ENCODE measurements around the gene SLC37A1. TPM values are rescaled to one million over a fixed set of nuclear protein-coding genes. Genes with fewer than 3 reads are reported as not detected.

The SLC37A1 gene
- total and polyA plus RNA-seq, 4 donors = 2.0 to 7.2 (median 4.3) TPM

DNA sequence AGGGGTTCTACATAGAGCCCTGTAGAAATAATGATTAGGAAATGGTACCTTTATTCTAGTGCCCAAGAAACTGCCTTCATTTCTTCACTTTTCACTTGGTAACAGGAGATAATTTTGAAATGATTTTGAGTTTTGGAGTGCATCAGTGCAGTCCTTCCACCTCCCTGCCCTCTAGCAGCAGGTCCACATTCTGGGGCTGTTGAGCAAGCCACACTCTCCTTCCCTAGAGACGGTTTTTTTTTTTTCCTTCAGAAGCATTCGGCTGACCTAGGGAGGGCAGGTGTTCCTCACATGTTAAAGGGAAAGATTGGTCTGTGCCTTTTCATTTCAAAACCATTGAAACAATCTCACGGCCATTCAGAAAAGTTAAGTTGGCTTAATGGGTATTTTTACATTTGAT lies 39.8 kb downstream of the SLC37A1 start:
- H3K36me3 ChIP-seq (ENCODE audit: control insufficient read depth in 4 of 4, insufficient read depth in 3 of 4, low read depth in 1 of 4, low read length in 3 of 4) = peaks cover 0 to 3% (median 2%) of the 10 kb centered on the region in 4 donors
- WGBS = 91% methylated on average over 3 of the region's 3 CpGs
- peaks cover 3 to 12% (median 9%) of the 10 kb centered on the region in 4 donors for H3K4me1 ChIP-seq (ENCODE audit: control insufficient read depth in 4 of 4, insufficient read depth in 4 of 4, low read length in 3 of 4)
- H3K27ac ChIP-seq (ENCODE audit: low read depth in 1 of 2, low read length in 2 of 2) = no peak overlapping the region
- DNase-seq (ENCODE audit: low spot score) = no peak
- TF ChIP-seq JUND (IDR thresholded peaks at IDR 0.05) = no peak
- no peak for TF ChIP-seq RXRA (IDR thresholded peaks at IDR 0.05)
- no peak for TF ChIP-seq REST (IDR thresholded peaks at IDR 0.05)
- TF ChIP-seq, protein P1, sequence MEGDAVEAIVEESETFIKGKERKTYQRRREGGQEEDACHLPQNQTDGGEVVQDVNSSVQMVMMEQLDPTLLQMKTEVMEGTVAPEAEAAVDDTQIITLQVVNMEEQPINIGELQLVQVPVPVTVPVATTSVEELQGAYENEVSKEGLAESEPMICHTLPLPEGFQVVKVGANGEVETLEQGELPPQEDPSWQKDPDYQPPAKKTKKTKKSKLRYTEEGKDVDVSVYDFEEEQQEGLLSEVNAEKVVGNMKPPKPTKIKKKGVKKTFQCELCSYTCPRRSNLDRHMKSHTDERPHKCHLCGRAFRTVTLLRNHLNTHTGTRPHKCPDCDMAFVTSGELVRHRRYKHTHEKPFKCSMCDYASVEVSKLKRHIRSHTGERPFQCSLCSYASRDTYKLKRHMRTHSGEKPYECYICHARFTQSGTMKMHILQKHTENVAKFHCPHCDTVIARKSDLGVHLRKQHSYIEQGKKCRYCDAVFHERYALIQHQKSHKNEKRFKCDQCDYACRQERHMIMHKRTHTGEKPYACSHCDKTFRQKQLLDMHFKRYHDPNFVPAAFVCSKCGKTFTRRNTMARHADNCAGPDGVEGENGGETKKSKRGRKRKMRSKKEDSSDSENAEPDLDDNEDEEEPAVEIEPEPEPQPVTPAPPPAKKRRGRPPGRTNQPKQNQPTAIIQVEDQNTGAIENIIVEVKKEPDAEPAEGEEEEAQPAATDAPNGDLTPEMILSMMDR (IDR thresholded peaks at IDR 0.05; ENCODE audit: low read depth, low read length, missing input control) = no peak
- TF ChIP-seq ATF3 (IDR thresholded peaks at IDR 0.05) = no peak
- no peak for TF ChIP-seq MAX (IDR thresholded peaks at IDR 0.05)
- no peak for TF ChIP-seq HNF4G (IDR thresholded peaks at IDR 0.05)
- no peak for TF ChIP-seq TAF1 (conservative IDR thresholded peaks at IDR 0.05)
- TF ChIP-seq, protein P2, sequence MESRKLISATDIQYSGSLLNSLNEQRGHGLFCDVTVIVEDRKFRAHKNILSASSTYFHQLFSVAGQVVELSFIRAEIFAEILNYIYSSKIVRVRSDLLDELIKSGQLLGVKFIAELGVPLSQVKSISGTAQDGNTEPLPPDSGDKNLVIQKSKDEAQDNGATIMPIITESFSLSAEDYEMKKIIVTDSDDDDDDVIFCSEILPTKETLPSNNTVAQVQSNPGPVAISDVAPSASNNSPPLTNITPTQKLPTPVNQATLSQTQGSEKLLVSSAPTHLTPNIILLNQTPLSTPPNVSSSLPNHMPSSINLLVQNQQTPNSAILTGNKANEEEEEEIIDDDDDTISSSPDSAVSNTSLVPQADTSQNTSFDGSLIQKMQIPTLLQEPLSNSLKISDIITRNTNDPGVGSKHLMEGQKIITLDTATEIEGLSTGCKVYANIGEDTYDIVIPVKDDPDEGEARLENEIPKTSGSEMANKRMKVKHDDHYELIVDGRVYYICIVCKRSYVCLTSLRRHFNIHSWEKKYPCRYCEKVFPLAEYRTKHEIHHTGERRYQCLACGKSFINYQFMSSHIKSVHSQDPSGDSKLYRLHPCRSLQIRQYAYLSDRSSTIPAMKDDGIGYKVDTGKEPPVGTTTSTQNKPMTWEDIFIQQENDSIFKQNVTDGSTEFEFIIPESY (IDR thresholded peaks at IDR 0.05) = no peak
- no peaks in the 10 kb centered on the region for H3K9me3 ChIP-seq (ENCODE audit: control insufficient read depth in 4 of 4, low read length in 3 of 4)
- H3K27me3 ChIP-seq (ENCODE audit: control insufficient read depth in 4 of 4, insufficient read depth in 4 of 4, low read length in 3 of 4) = no peaks in the 10 kb centered on the region
- no peak overlapping the region for H3K4me3 ChIP-seq (ENCODE audit: low read depth in 1 of 3, low read length in 3 of 3)
- no peak overlapping the region for H3K9ac ChIP-seq (ENCODE audit: low read depth in 1 of 2, low read length in 2 of 2)

GRCh38 chr21:42554251-42554961 lies 40.8 kb downstream of the SLC37A1 start:
- Histone ChIP-seq H3K36me3 (ENCODE audit: control insufficient read depth in 4 of 4, insufficient read depth in 3 of 4, low read depth in 1 of 4, low read length in 3 of 4) (peaks cover 2 to 6% (median 3%) of the 10 kb centered on the region in 4 donors), H3K27me3 (ENCODE audit: control insufficient read depth in 4 of 4, insufficient read depth in 4 of 4, low read length in 3 of 4) (no peaks in the 10 kb centered on the region), H3K9ac (ENCODE audit: low read depth in 1 of 2, low read length in 2 of 2) (no peak overlapping the region), H3K4me1 (ENCODE audit: control insufficient read depth in 4 of 4, insufficient read depth in 4 of 4, low read length in 3 of 4) (peaks cover 3 to 12% (median 9%) of the 10 kb centered on the region in 4 donors), H3K9me3 (ENCODE audit: control insufficient read depth in 4 of 4, low read length in 3 of 4) (no peaks in the 10 kb centered on the region), H3K4me3 (ENCODE audit: low read depth in 1 of 3, low read length in 3 of 3) (no peak overlapping the region), H3K27ac (ENCODE audit: low read depth in 1 of 2, low read length in 2 of 2) (no peak overlapping the region)
- DNase-seq (ENCODE audit: low spot score) = no peak
- no peak for TF ChIP-seq HNF4A (conservative IDR thresholded peaks at IDR 0.05)
- no peak for TF ChIP-seq FOXA1 (IDR thresholded peaks at IDR 0.05)
- no peak for TF ChIP-seq HNF4G (IDR thresholded peaks at IDR 0.05)
- 93% methylated on average over 13 of the region's 13 CpGs for WGBS

Data from liver (tissue), 9 donors.